A673 (cell line): ENCODE data around the gene EPN1. TPM values are rescaled to one million over a fixed set of nuclear protein-coding genes. Genes with fewer than 3 reads are reported as not detected.

ENCODE experiments used
- BruUV-seq: library from RNA; stranded (reverse); fragments of 400-500 nt; replicated peaks from 2 replicates; lab custom pipeline; 2021; lab: Mats Ljungman, UMichigan
- CTCF ChIA-PET: fragments of 300-600 bp; sonication (Branson Sonifier 250); formaldehyde crosslinking; loops from one replicate; lab custom pipeline; 2022; ENCODE audit warnings: antibody characterized with exemption; lab: Charles Lee
- POLR2A ChIA-PET: fragments of 300-600 bp; sonication (Branson Sonifier 250); formaldehyde crosslinking; loops from one replicate; lab custom pipeline; 2022; ENCODE audit warnings: antibody characterized with exemption; ENCODE audit not compliant: low non-redundant PET; lab: Charles Lee
- DNase-seq: peaks from one replicate; pipeline ENCODE4 v3.0.0-alpha.2; 2015; ENCODE audit warnings: low spot score
- H3K27ac ChIP-seq: fragments of 200-600 bp; sonication (generic); 2 replicates; pipeline ENCODE4 v1.5.1; 2016; ENCODE audit warnings: mixed run types, low read depth, mild to moderate bottlenecking, mixed read lengths, antibody characterized with exemption, low read length; ENCODE audit not compliant: poor library complexity, severe bottlenecking
- H3K27me3 ChIP-seq: fragments of 200-600 bp; sonication (generic); replicated peaks from 2 replicates; pipeline ENCODE4 v1.6.1; 2017; ENCODE audit warnings: mixed run types, low read depth, mild to moderate bottlenecking, mixed read lengths, antibody characterized with exemption, low read length; ENCODE audit not compliant: insufficient read depth, poor library complexity
- H3K36me3 ChIP-seq: fragments of 200-600 bp; sonication (generic); 2 replicates; pipeline ENCODE4 v1.6.1; 2016; ENCODE audit warnings: mixed run types, mild to moderate bottlenecking, mixed read lengths, antibody characterized with exemption, low read length; ENCODE audit not compliant: insufficient read depth, poor library complexity, severe bottlenecking
- H3K4me1 ChIP-seq: fragments of 200-600 bp; sonication (generic); 2 replicates; pipeline ENCODE4 v1.6.1; 2017; ENCODE audit warnings: mixed run types, mild to moderate bottlenecking, mixed read lengths, antibody characterized with exemption, low read length; ENCODE audit not compliant: insufficient read depth, poor library complexity, severe bottlenecking
- H3K4me3 ChIP-seq: fragments of 200-600 bp; sonication (generic); 2 replicates; pipeline ENCODE4 v1.5.1; 2016; ENCODE audit warnings: low read depth, mixed run types, mild to moderate bottlenecking, mixed read lengths, low read length; ENCODE audit not compliant: poor library complexity, severe bottlenecking
- H3K9me3 ChIP-seq: fragments of 200-600 bp; sonication (generic); 2 replicates; pipeline ENCODE4 v1.6.1; 2016; ENCODE audit warnings: mixed run types, low read depth, mild to moderate bottlenecking, mixed read lengths, antibody characterized with exemption, low read length; ENCODE audit not compliant: poor library complexity, severe bottlenecking
- CTCF ChIP-seq: fragments of 300-800, 200-600 bp; sonication (generic); conservative IDR thresholded peaks from 2 replicates; pipeline ENCODE4 v1.5.1; 2017; ENCODE audit warnings: low read depth, mild to moderate bottlenecking, antibody characterized with exemption, low read length, moderate library complexity, mixed read lengths
- EZH2 ChIP-seq: fragments of 200-600 bp; sonication (generic); IDR thresholded peaks from 2 replicates; pipeline ENCODE4 v1.6.1; 2017; ENCODE audit warnings: borderline replicate concordance, low read depth, mild to moderate bottlenecking, mixed read lengths, antibody characterized with exemption, low read length; ENCODE audit not compliant: poor library complexity, severe bottlenecking
- intact Hi-C: fragments of 100-400 bp; cut with micrococcal nuclease; formaldehyde crosslinking; loops from one replicate; pipeline ENCODE4 v1.10.0; 2022; ENCODE audit not compliant: unreplicated experiment
- total RNA-seq: library from RNA; stranded (reverse); gene quantifications from 2 replicates; pipeline ENCODE4 v1.2.3, GENCODE V29; 2021

EPN1 gene
- total RNA-seq, 1 experiment from 2014 or later = 178 TPM

GRCh38 chr19:55711719-55712118, 36.7 kb downstream of the EPN1 start:
- H3K27me3 ChIP-seq = peaks cover 13% of the 10 kb centered on the region
- H3K4me1 ChIP-seq = no peaks in the 10 kb centered on the region
- TF ChIP-seq EZH2 (no peak), CTCF (no peak)
- ChIA-PET POLR2A (no interaction called here), CTCF (interaction anchor here (0.6 kb wide), 1 partner anchor 208 kb away, joined by 5 read pairs; no protein-coding TSS in a partner anchor)
- H3K4me3 ChIP-seq = no peak overlapping the region
- no peak overlapping the region for H3K27ac ChIP-seq
- BruUV-seq = no TSS peak
- H3K36me3 ChIP-seq = no peaks in the 10 kb centered on the region
- no peak for DNase-seq
- no peaks in the 10 kb centered on the region for H3K9me3 ChIP-seq
- intact Hi-C loops = no loop called here

- CTCF ChIA-PET = no interaction called here
- POLR2A ChIA-PET = no interaction called here
- no peaks in the 10 kb centered on the region for H3K9me3 ChIP-seq
- no peaks in the 10 kb centered on the region for H3K4me1 ChIP-seq
- DNase-seq = no peak
- H3K27ac ChIP-seq = no peak overlapping the region
- H3K4me3 ChIP-seq = no peak overlapping the region
- peaks cover 24% of the 10 kb centered on the region for H3K27me3 ChIP-seq
- no TSS peak for BruUV-seq
- no peak for TF ChIP-seq CTCF
- TF ChIP-seq EZH2 = no peak
- intact Hi-C loops = no loop called here
- no peaks in the 10 kb centered on the region for H3K36me3 ChIP-seq
Observed at GRCh38 chr19:55712804-55713631, 38.0 kb downstream of the EPN1 start.

GRCh38 chr19:55716531-55716930, 41.5 kb downstream of the EPN1 start:
- no peak for DNase-seq
- peaks cover 44% of the 10 kb centered on the region for H3K27me3 ChIP-seq
- H3K9me3 ChIP-seq = no peaks in the 10 kb centered on the region
- intact Hi-C loops = no loop called here
- no peaks in the 10 kb centered on the region for H3K36me3 ChIP-seq
- CTCF ChIA-PET = no interaction called here
- no TSS peak for BruUV-seq
- no peak overlapping the region for H3K4me3 ChIP-seq
- POLR2A ChIA-PET = no interaction called here
- H3K4me1 ChIP-seq = no peaks in the 10 kb centered on the region
- no peak for TF ChIP-seq EZH2
- TF ChIP-seq CTCF = no peak
- H3K27ac ChIP-seq = no peak overlapping the region
